SK-N-SH (cell line): ENCODE data around the gene HSPB9. TPM values are rescaled to one million over a fixed set of nuclear protein-coding genes. Genes with fewer than 3 reads are reported as not detected.

ENCODE experiments used
- CTCF ChIA-PET: fragments of 300-600, 350-600 bp; formaldehyde crosslinking; extraction: SDS; loops from one replicate; lab custom pipeline; 2021; lab: Yijun Ruan, JAX
- POLR2A ChIA-PET: fragments of 350-600 bp; sonication (Branson Sonifier 250); formaldehyde crosslinking; extraction: SDS; loops from one replicate; lab custom pipeline; 2020; ENCODE audit warnings: antibody characterized with exemption, inconsistent platforms; lab: Yijun Ruan, JAX
- DNase-seq: peaks from one replicate; pipeline ENCODE4 v3.0.0; 2012
- H2AFZ ChIP-seq: fragments of 200-600 bp; sonication (generic); 2 replicates; pipeline ENCODE4 v1.8.1; 2016; ENCODE audit warnings: antibody characterized with exemption, mild to moderate bottlenecking, low read depth
- H3F3A ChIP-seq: fragments of 200-600 bp; sonication (generic); replicated peaks from 2 replicates; pipeline ENCODE3; 2016; ENCODE audit warnings: antibody characterized with exemption, mild to moderate bottlenecking; ENCODE audit not compliant: insufficient read depth
- H3K27ac ChIP-seq, 2 experiments: fragments of 200-500 bp in 1 of 2; fragments of 200-600 bp in 1 of 2; sonication (Bioruptor generic) in 1 of 2; sonication (generic), shearing (Covaris generic) in 1 of 2; 2 replicates each; pipeline versions ENCODE4 v1.5.1 to v1.6.1; 2014 to 2016; ENCODE audit warnings: low read depth in 2 of 2, inconsistent platforms in 1 of 2, low read length in 1 of 2, mild to moderate bottlenecking in 1 of 2, mixed read lengths in 1 of 2
- H3K27me3 ChIP-seq: fragments of 200-600 bp; sonication (generic), shearing (Covaris generic); 2 replicates; pipeline ENCODE4 v1.6.1; 2016; ENCODE audit warnings: mixed run types; ENCODE audit not compliant: insufficient read depth
- H3K36me3 ChIP-seq, 2 experiments: fragments of 200-500 bp in 1 of 2; fragments of 200-600 bp in 1 of 2; sonication (Bioruptor generic) in 1 of 2; sonication (generic) in 1 of 2; replicated peaks in 1 of 2; 2 replicates each; pipeline versions ENCODE3 to v1.5.1; 2014 to 2016; ENCODE audit warnings: low read length in 1 of 2, mild to moderate bottlenecking in 1 of 2; ENCODE audit not compliant: insufficient read depth in 2 of 2, control insufficient read depth in 1 of 2
- H3K4me1 ChIP-seq, 2 experiments: fragments of 200-500 bp in 1 of 2; fragments of 200-600 bp in 1 of 2; sonication (Bioruptor generic) in 1 of 2; sonication (generic), shearing (Covaris generic) in 1 of 2; 2 replicates each; pipeline versions ENCODE4 v1.5.1 to v1.6.1; 2014 to 2016; ENCODE audit warnings: low read depth in 1 of 2, low read length in 1 of 2, mixed run types in 1 of 2; ENCODE audit not compliant: insufficient read depth in 2 of 2, control insufficient read depth in 1 of 2
- H3K4me2 ChIP-seq: fragments of 200-600 bp; sonication (generic), shearing (Covaris generic); 2 replicates; pipeline ENCODE4 v1.6.1; 2017; ENCODE audit warnings: mixed run types
- H3K4me3 ChIP-seq, 2 experiments: fragments of 200-500 bp in 1 of 2; fragments of 200-600 bp in 1 of 2; sonication (Bioruptor generic) in 1 of 2; sonication (generic), shearing (Covaris generic) in 1 of 2; 2 replicates each; pipeline versions ENCODE4 v1.5.1 to v1.8.1; 2014 to 2016; ENCODE audit warnings: low read depth in 2 of 2, inconsistent platforms in 1 of 2, low read length in 1 of 2, mild to moderate bottlenecking in 1 of 2, mixed read lengths in 1 of 2, moderate library complexity in 1 of 2
- H3K79me2 ChIP-seq: fragments of 200-600 bp; sonication (generic); 2 replicates; pipeline ENCODE4 v1.8.1; 2017; ENCODE audit warnings: mild to moderate bottlenecking; ENCODE audit not compliant: insufficient read depth
- H3K9ac ChIP-seq: fragments of 200-600 bp; sonication (generic); 2 replicates; pipeline ENCODE4 v1.6.1; 2017; ENCODE audit warnings: mixed run types
- H3K9me2 ChIP-seq: fragments of 200-600 bp; sonication (generic); 2 replicates; pipeline ENCODE4 v1.6.1; 2017; ENCODE audit warnings: mixed run types
- H3K9me3 ChIP-seq: fragments of 200-600 bp; sonication (generic); 2 replicates; pipeline ENCODE4 v1.6.1; 2017; ENCODE audit warnings: mixed run types, mild to moderate bottlenecking, moderate library complexity
- H4K20me1 ChIP-seq: fragments of 200-600 bp; sonication (generic); 2 replicates; pipeline ENCODE4 v1.6.1; 2017; ENCODE audit warnings: mild to moderate bottlenecking, mixed run types; ENCODE audit not compliant: insufficient read depth
- GATA2 ChIP-seq: sonication (generic); formaldehyde crosslinking; IDR thresholded peaks from 2 replicates; pipeline ENCODE4 v1.5.0; 2020; ENCODE audit warnings: mild to moderate bottlenecking, missing genetic modification reagents
- IRF3 ChIP-seq: fragments of 150-350 bp; IDR thresholded peaks from 2 replicates; pipeline ENCODE4 v1.6.1; 2016; ENCODE audit warnings: mild to moderate bottlenecking, low read depth, low read length
- JUND ChIP-seq: IDR thresholded peaks from 2 replicates; pipeline ENCODE4 v1.4.0; 2012
- MAX ChIP-seq: IDR thresholded peaks from 2 replicates; pipeline ENCODE4 v1.4.0; 2012; ENCODE audit warnings: low read depth
- NRF1 ChIP-seq: IDR thresholded peaks from 2 replicates; pipeline ENCODE4 v1.6.1; 2012; ENCODE audit warnings: low read depth, mild to moderate bottlenecking, low read length
- PBX3 ChIP-seq: IDR thresholded peaks from 2 replicates; pipeline ENCODE4; 2012
- POLR2AphosphoS5 ChIP-seq: IDR thresholded peaks from 2 replicates; pipeline ENCODE4 v1.6.1; 2012; ENCODE audit warnings: low read depth, low read length
- REST ChIP-seq: IDR thresholded peaks from 2 replicates; pipeline ENCODE4 v1.6.1; 2012; ENCODE audit warnings: mild to moderate bottlenecking, low read depth, low read length, moderate library complexity
- RFX5 ChIP-seq: IDR thresholded peaks from 2 replicates; pipeline ENCODE4 v1.6.1; 2012; ENCODE audit warnings: mild to moderate bottlenecking, improper control_type of control experiment, low read length
- RXRA ChIP-seq: IDR thresholded peaks from 2 replicates; pipeline ENCODE4 v1.4.0; 2012; ENCODE audit warnings: low read depth, mild to moderate bottlenecking, borderline replicate concordance
- SMC3 ChIP-seq: IDR thresholded peaks from 2 replicates; pipeline ENCODE4 v1.6.1; 2012; ENCODE audit warnings: low read depth, low read length, improper control_type of control experiment
- TCF12 ChIP-seq: IDR thresholded peaks from 2 replicates; pipeline ENCODE4 v1.4.0; 2012
- TEAD4 ChIP-seq: IDR thresholded peaks from 2 replicates; pipeline ENCODE4 v1.4.0; 2012; ENCODE audit warnings: mild to moderate bottlenecking, borderline replicate concordance; ENCODE audit not compliant: insufficient read depth
- ZBTB33 ChIP-seq: IDR thresholded peaks from 2 replicates; pipeline ENCODE4 v1.4.0; 2012; ENCODE audit warnings: low read depth, borderline replicate concordance
- WGBS: methylation state at CpG from one replicate; pipeline ENCODE4 v1.1.6; 2017; ENCODE audit warnings: low lambda C conversion rate; 5-methylcytosine and 5-hydroxymethylcytosine counted together
- polyA plus RNA-seq, 3 experiments: library from polyadenylated mRNA; depleted of rRNA; stranded (reverse); fragments of >200 nt; gene quantifications; 2 replicates each; pipeline ENCODE4 v1.2.3, GENCODE V29; 2012

HSPB9 gene
- polyA plus RNA-seq, 1 of the 3 experiments (the other 2 are of a cell fraction) = 0.05 TPM

- Histone ChIP-seq H3K27me3 (no peaks in the 10 kb centered on the region), H3F3A (peaks cover 6% of the 10 kb centered on the region), H3K27ac (0 out of 4 replicates have a peak overlapping the region, but pooled peaks of 1 of the 2 experiments have one; percentile 12), H3K4me3 (no peak overlapping the region), H3K9me2 (no peaks in the 10 kb centered on the region), H3K9me3 (no peaks in the 10 kb centered on the region), H3K4me2 (no peak overlapping the region), H2AFZ (no peak overlapping the region), H3K79me2 (peaks cover 97% of the 10 kb centered on the region), H3K4me1 (peaks cover 23 to 29% of the 10 kb centered on the region in 2 experiments; a peak in 3 of 4 replicates), H3K36me3 (peaks cover 15 to 18% of the 10 kb centered on the region in 2 experiments), H4K20me1 (peaks cover 69% of the 10 kb centered on the region), H3K9ac (no peak overlapping the region)
- TF ChIP-seq PBX3 = no peak
- TF ChIP-seq IRF3 = no peak
- TF ChIP-seq TCF12 = no peak
- DNase-seq = no peak
- 86% methylated on average over 6 of the region's 6 CpGs for WGBS
- POLR2A ChIA-PET = interaction anchor here (0.9 kb wide), 1 partner anchor 14 kb away, joined by 3 read pairs; the partner anchor contains the start of gene KAT2A
- CTCF ChIA-PET = interaction anchor here (2.9 kb wide), 1 partner anchor 46 kb away, joined by 13 read pairs; the partner anchor contains the start of gene KCNH4
These were observed 12.5 kb downstream of the HSPB9 start for GRCh38 chr17:42135151-42135550.

- Histone ChIP-seq H3K36me3 (peaks cover 11 to 16% of the 10 kb centered on the region in 2 experiments), H3K4me3 (no peak overlapping the region), H2AFZ (no peak overlapping the region), H3K4me1 (peaks cover 23 to 29% of the 10 kb centered on the region in 2 experiments; a peak in 3 of 4 replicates), H4K20me1 (peaks cover 67% of the 10 kb centered on the region), H3K79me2 (peaks cover 96% of the 10 kb centered on the region), H3K9ac (no peak overlapping the region), H3K4me2 (no peak overlapping the region), H3K27me3 (no peaks in the 10 kb centered on the region), H3F3A (peaks cover 6% of the 10 kb centered on the region), H3K27ac (peak overlapping the region; percentile 12 to 20; a peak in 1 of 4 replicates), H3K9me3 (no peaks in the 10 kb centered on the region), H3K9me2 (no peaks in the 10 kb centered on the region)
- DNase-seq = no peak
- POLR2A ChIA-PET = interaction anchor here (0.9 kb wide), 1 partner anchor 15 kb away, joined by 3 read pairs; the partner anchor contains the start of gene KAT2A
- TF ChIP-seq ZBTB33 = no peak
- TF ChIP-seq SMC3 = no peak
- no peak for TF ChIP-seq REST
- no peak for TF ChIP-seq TEAD4
- TF ChIP-seq NRF1 = no peak
- no peak for TF ChIP-seq JUND
- no peak for TF ChIP-seq MAX
- TF ChIP-seq GATA2 (CRISPR knock-in tag) = no peak
- no peak for TF ChIP-seq POLR2AphosphoS5
- TF ChIP-seq RFX5 = no peak
- TF ChIP-seq RXRA = no peak
- TF ChIP-seq PBX3 = no peak
- CTCF ChIA-PET = interaction anchor here (0.5 to 2.9 kb wide), 7 partner anchors 9 to 393 kb away, joined by 3 to 13 read pairs (median 3); partner anchors contain the start of gene KCNH4
- 71% methylated on average over 15 of the region's 15 CpGs for WGBS
These were observed 13.4 kb downstream of the HSPB9 start for GRCh38 chr17:42135664-42136653.
